Frontal cortex (tissue), 4 donors: Measurements from ENCODE around the gene EEFSEC. TPM values are rescaled to one million over a fixed set of nuclear protein-coding genes. Genes with fewer than 3 reads are reported as not detected.

Source experiments
- DNase-seq, 2 donors: peaks; one replicate each; pipeline ENCODE4 v3.0.0; 2012; ENCODE audit warnings: low spot score in 2 of 2
- FAIRE-seq: peaks from 2 replicates; lab custom pipeline; 2012; peaks lifted over from hg19 to GRCh38; lab: Jason Lieb, UNC
- total RNA-seq: library from RNA; depleted of rRNA; stranded (reverse); fragments of >200 nt; gene quantifications from one replicate; pipeline ENCODE4 v1.2.3, GENCODE V29; 2014
- donor health status: control.
- donor health status: control.
- donor health status: control.

The EEFSEC gene
- total RNA-seq, 1 donor from 2014 or later: 7.7 TPM

DNA sequence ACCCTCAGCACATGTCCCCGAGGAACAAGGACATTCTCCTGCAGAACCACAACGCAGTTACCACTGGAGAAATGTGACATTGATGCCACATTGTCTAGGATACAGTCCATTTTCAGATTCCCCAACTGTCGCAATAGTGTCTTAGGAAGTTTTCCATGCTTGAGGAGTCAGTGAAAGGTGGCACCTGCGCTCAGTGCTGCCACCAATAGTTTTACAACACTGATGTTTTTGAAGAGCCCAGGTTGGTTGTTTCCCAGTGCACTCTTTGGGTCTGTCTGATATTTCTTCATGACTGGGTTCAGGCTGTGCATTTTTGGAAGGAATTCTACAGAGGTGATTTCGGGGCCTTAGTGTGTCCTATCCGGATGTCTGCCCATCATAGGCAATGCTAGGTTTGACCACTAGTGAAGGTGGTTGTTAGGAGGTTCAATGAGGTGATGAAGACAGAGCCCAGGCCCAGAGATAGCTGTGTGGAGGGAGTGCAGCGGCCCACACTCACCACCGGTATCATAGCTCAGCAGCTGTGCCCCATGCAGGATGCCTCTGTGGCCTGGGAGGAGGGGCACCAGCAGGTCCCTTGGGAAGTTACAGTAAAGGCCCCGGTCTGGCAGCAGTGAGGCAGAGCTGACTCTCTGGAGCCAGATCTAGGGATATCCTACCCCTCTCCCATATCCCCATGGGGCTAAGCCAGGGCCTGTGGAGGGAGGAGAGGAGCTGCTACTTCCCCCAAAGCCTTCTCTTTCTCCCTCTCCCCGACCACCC, 216.8 kb downstream of the EEFSEC start:
- FAIRE-seq (no peak), DNase-seq (no peak)

DNA sequence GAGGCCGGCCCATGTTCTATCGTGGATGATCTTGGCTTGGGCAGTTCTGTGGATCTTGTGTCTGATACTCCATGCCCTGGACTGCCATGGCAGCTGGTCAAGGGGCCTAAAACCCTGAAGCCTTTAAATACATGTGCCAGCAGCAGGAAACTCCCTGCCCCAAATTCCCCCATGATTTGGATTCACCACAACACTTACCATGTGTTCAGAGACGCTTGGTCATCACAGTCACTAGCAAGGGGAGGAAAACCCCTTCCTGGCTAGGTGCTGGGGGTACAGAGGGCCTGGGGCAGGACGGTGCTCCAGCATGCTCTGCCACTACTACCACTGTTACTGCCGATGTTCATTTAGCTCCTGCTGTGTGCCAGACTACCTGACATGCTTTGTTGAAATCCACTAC, 219.0 kb downstream of the EEFSEC start:
- FAIRE-seq (no peak), DNase-seq (no peak)

DNA sequence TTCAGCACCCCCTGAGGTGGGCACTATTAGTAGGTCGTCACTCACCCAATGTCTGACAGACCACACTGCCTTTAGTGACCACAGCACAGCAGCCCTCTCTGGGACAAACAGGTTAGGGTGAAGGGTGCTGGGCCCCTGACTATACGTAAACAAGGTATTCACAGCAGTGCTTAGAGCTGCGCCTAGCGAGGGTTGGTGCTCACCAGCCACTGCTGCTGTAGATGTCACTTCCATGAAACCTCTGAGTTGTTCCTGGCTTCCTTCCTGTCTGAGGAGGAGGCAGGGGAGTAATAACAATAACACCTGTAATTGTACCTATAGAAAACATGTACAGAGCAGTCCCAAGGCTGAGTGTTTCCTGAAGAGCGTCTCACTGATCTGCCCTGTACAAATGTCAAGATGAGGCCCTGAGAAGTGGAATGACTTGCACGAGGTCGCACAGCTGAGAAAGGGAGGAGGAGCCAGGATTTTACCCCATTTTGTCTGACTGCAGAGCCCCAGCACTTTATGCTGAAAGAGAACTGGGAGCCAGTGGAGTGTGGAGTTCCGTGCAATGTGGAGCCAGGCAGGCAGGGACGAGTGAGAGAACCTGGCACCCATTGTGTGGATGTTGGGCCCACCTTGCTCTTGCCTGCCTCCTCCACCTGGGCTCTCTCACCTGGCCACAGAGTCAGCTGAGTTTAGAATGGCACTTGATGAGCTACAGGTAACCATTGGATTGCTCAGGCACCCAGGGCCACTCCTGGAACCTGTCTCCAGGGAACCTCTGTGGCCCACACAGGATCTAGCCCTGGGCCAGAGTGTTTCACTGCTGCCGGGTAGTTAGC, 219.6 kb downstream of the EEFSEC start:
- FAIRE-seq: no peak
- no peak for DNase-seq

DNA sequence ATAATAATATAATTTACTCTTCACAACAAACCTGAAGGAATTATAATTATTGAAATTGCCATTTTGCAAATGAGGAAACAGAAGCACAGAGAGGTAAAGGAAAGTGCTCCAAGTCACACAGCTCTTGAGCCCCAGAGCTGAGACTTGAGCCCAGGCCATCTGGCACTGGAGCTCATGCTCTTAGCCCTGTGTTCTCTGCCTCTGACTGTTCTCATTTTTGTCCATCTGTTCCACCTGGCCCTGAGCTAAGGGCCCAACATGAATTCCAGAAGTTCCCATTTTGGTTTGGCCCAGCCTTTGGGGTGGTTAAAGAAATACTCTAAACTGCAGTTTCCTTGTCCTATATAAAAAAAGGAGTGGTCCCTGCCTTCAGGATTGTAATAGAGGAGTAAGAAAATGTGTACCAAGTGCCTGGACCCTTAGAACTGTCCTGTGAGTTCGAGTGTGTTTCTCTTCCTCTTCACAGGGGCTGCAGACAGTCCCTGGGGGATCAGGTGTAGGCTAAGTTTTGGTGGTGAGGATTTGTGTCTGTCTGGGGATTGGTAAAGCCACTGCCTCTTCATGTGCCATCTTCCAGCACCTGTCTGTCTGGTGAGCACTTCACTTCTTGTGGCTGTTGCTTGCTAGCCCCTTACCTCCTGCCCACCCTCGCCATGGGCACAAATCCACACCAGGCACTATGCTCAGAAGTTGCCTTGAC, 221.6 kb downstream of the EEFSEC start:
- no peak for DNase-seq
- no peak for FAIRE-seq

DNA sequence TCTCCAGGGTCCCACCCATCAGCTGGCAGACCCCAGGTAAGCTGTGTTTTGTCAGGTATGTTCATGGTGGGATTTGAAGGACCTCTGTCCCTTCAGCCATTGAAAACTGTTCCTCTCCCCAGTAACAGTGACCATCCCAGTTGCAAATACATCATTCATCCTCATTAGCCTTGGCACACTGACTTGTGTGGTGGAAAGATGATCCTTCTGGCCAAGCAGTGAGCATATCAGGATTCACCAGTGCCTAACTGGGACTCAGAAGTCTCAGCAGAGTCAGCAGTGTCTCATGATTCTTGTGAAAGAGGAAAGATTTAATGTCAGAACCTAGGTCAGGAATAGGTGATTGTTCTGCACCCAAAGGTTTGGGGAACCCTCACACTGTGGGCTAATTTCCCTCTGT, 223.2 kb downstream of the EEFSEC start:
- DNase-seq (no peak), FAIRE-seq (no peak)

DNA sequence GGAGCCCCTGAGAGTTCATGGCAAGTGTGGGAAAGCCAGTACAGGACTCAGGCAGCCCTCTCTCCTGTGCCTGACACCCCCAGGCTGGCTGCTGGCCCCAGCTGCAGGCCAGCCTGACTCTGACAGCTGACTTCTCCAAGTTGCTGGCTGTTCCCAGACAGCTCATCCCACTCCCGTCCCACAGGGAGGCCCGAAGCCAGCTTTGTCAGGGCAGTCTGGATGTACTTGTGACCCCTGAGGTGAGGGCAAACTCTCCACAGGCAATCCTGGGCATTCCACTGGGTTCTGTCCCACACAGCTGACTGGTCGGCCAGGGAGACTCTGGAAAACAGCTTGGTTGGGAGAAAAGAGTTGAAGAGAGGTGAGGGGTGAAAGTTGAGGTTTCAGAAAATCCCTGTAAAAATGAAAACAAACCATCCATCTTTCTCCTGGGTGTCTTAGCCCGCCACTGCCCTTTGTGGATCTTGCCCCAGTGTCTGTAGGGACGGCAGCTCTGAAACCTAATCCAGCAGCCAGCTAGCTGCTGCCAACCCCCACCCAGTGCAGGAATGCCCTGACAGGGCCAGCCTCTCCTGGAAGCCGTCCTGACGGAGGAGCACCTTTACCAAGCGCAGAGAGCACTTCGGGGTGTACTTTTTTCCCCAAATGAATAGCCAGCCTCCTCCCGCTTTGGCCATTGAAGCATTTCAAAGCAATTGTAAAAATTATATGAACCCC, 225.5 kb downstream of the EEFSEC start:
- FAIRE-seq (no peak), DNase-seq (no peak)

DNA sequence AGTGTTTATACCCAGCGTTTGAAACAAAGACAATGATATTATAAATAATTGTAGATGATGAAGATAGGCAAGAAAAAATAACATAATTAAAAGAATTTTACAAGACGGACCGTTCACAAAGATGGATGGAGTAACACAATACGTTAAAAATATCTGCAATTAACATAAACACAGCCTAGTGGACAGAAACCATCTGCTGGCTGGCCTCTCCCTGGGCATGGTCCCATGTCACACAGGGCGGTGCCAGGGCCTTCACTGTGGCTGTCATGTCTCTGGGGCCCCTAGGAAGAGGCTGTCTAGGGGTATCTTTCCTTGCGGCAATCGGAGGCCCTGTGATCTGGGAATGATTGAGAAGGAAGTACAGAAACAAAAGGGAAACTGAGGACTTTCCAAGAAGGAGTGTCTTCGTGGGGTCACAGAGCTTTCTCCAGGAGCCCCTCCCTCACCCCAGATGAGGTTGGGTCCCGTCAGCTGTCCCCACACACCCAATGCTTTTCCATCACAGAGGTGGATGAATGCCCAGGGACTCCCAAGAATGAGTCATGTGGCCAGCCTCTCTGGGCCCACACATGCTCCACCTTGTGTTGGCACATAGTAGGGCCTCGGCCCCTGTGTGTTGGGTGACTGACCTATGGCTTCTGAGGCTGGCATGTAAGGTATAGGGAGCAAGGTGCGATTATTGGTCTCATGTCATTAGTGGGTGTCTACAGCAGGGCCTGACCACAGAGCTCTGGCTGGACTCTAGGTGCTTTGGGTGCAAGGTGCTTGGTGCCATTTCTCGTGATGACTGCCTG, 226.3 kb downstream of the EEFSEC start:
- DNase-seq: no peak
- FAIRE-seq: no peak

DNA sequence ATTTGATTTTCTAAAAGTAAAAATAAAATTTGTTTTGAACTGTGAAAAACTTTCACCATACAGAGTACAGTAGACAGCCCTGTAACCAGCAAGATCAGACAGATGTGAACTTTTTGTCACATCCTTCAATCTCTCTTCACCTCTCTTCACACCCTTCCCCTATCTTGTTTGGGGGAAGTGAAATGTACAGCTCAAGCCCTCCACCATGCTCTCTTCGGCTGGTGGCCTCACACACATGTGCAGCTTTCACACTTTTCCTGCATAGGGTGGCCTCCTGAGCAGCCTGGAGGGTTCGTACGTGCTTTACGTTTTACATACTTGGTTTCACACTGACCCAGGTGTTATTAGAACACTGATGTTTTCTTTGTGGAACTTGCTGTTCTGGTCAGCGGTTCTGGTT, 227.0 kb downstream of the EEFSEC start:
- FAIRE-seq: no peak
- no peak for DNase-seq

DNA sequence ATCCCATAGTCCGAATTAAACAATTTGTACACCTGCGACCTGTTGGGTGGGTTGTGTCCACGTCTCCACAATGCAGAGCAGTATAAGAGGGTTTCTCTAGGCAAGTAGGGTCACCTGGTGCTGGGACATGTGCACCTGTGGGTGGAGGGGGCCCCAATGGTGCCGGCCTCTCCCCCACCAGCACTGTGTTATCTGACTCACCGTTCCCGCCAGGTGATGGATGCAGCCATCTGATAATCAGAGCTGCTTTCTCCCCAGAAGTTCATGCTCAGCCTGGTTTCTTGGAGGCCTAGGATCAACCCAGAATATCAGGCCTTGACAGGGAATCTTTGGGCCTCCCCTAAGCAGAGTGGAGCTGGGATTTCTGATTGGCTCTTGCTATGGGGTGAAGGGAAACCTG, 227.4 kb downstream of the EEFSEC start:
- FAIRE-seq: no peak
- DNase-seq: no peak

DNA sequence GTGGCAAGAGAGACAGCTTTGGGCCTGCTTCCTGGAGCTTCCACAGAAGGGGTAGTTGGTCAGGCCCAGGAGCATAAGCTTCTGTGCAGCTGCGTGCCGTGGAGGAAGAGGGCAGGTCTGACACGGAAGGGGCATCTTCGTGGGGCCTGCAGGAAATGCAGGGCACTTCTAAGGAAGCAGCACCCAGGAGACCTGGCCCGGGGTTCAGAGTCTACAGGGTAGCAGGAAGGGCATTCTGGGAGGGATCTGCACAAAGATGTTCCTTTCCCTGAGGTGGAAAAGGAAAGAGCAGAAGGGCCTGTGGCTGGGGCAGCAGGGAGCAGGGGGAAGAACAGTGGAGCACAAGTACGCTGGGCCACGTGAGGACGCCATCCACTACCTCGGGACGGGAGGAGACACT, 228.3 kb downstream of the EEFSEC start:
- FAIRE-seq (no peak), DNase-seq (no peak)

DNA sequence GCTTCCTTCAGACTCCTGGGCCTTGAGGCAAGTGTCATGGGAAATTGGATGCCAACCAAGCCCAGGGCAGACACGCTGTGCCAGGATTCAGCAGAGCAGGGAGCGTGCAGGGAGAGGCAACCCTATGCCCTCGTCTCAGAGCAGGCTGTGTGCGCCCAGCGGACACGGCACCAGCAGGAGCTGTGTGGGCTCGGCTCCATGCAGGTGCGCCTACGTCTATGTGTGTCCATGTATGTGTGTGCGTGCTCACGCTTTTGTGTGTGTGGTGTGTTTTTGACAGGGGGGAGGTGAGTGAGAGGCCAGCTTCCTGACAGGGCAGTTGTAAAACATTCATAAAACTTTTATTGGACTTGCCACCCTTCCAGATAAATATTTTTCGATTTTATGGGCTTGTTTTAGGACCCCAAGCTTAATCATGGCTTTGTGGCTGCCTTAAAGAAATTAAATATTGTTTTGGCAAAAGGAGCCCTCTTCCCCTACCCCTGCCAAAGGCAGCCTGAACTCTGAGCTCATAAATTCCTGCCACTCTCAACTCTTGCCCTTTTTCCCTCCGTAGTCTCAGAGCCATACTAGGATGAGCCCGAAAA, 229.0 kb downstream of the EEFSEC start:
- FAIRE-seq (no peak), DNase-seq (no peak)

DNA sequence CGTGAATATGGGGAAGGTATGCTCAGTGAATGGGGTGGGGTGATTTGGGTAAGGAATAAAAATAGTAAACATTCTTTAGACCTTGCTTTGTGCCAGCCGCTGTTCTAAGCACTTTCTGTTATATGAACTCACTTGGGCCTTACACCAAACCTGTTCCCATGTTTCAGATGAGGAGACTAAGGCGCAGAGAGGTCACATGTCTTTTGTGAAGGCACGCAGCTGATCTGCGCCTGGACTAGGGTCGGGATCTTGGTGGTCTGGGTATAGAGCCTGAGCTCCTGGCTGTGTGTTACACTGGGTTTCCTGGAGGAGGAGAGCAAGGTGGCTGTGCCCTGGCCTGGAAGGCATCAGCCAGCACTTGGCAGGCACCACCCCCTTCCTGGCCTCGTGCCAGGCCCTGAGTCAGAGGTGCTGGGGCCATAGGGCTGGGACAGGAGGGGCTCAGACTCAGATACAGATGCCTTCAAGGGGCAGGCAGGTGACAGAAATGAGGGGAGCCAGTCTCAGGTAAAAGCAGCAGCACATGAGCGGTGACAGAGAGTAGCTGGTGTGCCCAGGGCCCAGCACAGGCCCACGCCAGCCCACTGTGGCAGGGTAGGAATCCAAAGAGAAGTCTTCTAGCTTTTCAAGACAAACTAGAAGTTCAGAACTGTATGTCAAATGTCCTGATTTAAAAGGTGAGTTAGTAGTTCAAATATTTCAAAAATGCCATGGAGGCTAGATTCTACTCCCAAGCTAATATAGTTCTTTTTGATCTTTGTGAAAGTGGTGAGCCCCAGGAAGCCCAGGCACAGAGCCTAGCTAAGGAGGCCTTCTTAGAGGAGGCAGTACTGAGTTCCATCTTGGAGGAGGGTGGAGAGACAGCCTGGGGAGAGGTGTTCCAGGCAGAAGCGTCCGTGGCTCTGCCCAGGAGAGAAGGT, 230.3 kb downstream of the EEFSEC start:
- no peak for DNase-seq
- FAIRE-seq: no peak

DNA sequence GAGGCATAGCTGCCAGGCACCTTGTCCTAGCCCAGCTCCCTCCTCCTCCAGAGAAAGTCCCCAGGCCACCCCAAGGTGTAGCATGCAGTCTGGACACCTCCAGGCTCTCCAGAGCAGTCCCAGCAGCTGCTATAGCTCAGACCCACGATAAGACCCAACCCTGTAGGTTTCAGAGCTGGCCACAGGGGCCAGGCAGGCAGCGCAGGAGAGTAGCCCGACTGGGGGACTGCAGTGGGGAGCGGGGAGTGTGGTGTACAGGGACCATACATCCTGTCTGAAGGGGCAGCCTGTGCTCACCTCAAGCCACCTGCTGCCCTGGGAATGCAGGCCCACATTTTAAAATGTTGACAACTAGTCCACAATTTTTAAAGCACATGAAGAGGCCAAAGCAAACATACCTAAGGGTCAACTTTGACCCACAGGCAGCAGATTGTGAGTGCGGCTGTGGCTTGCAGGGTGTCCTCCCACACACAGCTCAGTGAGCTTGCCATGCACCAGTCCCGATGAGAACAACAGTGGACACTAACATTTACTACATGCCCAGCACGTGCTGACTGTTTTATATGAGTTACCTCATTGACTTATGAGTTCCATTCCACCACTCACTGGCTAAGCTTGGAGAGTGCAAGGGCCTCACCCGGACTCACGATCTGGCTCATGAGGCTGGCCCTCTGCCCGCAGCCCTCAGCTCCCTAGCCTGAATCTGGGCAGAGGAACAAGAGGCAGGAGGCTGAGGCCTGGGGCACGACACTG, 232.0 kb downstream of the EEFSEC start:
- no peak for FAIRE-seq
- DNase-seq: no peak

DNA sequence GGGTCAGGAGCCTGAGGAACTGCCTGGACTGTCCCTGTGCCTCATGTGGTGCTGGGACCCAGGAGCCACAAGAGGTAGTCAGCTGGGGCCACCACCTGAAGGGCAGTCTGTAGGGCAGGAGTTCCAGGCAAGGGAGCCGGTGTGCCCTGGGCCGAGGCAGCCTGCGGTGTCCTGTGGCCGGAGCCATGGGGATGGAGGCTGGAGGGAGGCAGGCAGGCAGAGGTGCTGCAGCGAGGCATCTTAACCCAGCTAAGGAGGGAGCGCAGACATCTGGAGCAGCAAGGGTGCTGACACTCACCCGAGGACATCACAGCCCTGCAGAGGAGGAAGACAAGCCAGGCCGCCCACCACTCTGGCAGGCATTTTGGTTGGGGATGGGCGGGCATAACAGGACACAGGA, 235.7 kb downstream of the EEFSEC start:
- FAIRE-seq (no peak), DNase-seq (no peak)

DNA sequence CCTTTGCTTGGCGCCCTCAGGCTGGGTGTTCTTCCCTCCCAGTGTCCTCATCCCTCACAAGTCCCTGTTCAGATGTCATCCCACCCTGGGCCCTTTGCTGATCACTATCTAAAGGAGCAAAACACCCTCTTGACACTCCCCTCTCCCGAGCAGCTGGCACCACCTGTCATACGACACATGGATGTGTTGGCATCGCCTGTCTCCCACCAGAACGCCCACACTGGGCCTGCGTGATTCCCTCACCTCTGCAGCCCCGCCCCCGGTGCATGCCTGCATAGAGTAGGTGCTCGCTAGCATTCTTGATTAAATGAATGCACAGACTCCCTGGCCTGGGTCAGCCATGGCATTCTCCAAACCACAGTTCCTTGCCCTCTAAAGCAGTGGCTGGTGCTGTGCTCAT, 237.6 kb downstream of the EEFSEC start:
- no peak for FAIRE-seq

DNA sequence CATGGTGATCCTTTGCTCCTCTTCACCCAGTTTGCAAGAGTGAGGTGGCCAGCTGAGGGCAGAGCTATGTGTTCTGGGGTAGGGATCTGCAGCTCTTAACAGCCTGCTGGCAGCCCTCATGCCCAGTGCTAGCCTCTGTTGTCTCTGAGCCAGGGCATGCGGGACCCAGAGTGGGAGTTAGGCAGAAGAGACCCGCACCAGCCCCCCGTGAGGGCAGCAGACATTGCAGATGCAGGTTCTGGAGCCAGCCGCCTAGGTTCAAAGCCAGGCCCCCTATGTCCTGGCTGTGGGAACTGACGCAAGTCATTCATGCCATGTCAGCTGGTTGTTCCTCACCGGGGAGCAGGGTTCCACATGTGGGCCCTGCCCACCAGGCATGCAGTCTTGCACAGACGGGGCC, 238.7 kb downstream of the EEFSEC start:
- no peak for DNase-seq
- FAIRE-seq: no peak

More for the DNA sequence above, 237.6 kb downstream of the EEFSEC start:
- DNase-seq: no peak

DNA sequence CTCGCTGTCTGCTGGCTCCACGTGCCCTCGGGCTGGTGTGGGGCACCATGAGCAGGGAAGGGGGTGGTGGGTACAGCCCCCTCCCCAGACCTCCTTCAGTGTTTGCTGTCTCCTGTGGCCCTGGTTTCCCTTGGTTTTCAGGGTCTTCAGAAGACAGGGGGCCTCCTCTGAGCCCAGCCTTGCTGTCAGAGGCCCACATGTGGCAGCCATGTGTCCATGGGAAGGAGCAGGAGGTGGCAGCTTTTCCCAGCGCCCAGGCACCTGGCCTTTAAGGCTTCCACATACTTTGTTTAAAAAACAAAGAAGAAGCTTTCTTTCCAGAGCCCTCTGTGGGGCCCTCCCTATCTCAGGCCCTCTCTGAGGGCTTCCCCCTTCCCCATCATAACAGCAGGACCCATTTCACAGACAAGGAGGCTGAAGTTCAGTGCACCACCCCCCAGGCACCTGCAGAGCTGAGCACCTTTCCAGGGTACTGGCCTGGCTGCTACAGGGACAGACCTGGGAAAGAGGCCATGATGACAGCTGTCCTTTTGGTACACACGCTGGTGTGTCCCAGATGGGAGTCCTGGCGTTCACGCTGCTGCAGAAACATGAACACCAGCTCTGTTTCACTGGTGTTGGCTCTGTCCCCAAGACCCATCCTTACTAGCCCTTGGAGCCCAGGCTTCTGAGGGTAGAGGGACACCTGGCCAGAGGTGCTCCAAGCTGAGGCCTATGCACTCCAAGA, 239.7 kb downstream of the EEFSEC start:
- FAIRE-seq: no peak
- DNase-seq: no peak
